ENCODE data around the gene SLC48A1.

DNA sequence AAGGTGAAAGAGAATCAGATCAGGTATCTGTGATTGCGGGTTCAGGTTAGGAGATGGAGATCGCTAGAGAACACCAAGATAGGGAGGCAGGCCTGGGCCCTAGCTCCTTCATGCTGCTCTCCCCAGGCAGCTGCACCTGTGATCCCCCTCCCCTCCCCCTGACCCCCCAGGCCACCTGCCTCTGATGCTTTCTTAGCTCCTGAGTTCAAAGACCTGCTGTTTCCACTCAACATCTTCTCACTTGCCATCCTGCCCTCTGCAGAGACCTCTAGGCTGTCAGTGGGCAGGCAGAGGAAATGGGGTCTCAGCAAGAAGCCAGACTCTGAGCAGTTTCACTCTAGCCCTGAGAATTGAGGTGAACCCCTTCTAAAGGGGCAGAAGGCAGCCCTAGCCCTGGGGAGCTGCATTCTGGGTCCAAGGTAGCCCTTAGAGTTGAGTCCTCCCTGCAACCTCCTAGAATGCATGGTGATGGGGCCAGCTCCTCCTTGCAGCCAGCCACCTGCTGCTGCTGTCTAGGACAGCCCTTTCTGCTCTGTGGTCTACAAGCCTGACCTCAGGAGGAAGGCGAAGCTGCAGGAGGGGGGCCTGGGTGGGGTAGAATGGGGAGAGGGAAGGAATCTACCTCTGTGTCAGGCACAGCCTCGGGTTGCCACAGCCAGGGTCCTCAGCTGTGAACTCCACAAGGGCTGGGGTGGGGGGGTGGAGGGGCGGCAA is 6.4 kb upstream of the SLC48A1 start:
- TF ChIP-seq RAD21 (IDR thresholded peaks at IDR 0.05), result no peak
- TF ChIP-seq, protein P1, sequence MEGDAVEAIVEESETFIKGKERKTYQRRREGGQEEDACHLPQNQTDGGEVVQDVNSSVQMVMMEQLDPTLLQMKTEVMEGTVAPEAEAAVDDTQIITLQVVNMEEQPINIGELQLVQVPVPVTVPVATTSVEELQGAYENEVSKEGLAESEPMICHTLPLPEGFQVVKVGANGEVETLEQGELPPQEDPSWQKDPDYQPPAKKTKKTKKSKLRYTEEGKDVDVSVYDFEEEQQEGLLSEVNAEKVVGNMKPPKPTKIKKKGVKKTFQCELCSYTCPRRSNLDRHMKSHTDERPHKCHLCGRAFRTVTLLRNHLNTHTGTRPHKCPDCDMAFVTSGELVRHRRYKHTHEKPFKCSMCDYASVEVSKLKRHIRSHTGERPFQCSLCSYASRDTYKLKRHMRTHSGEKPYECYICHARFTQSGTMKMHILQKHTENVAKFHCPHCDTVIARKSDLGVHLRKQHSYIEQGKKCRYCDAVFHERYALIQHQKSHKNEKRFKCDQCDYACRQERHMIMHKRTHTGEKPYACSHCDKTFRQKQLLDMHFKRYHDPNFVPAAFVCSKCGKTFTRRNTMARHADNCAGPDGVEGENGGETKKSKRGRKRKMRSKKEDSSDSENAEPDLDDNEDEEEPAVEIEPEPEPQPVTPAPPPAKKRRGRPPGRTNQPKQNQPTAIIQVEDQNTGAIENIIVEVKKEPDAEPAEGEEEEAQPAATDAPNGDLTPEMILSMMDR (IDR thresholded peaks at IDR 0.05; ENCODE audit: low read depth, low read length, missing input control), result no peak
- TF ChIP-seq, protein P2, sequence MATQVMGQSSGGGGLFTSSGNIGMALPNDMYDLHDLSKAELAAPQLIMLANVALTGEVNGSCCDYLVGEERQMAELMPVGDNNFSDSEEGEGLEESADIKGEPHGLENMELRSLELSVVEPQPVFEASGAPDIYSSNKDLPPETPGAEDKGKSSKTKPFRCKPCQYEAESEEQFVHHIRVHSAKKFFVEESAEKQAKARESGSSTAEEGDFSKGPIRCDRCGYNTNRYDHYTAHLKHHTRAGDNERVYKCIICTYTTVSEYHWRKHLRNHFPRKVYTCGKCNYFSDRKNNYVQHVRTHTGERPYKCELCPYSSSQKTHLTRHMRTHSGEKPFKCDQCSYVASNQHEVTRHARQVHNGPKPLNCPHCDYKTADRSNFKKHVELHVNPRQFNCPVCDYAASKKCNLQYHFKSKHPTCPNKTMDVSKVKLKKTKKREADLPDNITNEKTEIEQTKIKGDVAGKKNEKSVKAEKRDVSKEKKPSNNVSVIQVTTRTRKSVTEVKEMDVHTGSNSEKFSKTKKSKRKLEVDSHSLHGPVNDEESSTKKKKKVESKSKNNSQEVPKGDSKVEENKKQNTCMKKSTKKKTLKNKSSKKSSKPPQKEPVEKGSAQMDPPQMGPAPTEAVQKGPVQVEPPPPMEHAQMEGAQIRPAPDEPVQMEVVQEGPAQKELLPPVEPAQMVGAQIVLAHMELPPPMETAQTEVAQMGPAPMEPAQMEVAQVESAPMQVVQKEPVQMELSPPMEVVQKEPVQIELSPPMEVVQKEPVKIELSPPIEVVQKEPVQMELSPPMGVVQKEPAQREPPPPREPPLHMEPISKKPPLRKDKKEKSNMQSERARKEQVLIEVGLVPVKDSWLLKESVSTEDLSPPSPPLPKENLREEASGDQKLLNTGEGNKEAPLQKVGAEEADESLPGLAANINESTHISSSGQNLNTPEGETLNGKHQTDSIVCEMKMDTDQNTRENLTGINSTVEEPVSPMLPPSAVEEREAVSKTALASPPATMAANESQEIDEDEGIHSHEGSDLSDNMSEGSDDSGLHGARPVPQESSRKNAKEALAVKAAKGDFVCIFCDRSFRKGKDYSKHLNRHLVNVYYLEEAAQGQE (IDR thresholded peaks at IDR 0.05), result no peak
- TF ChIP-seq, protein P3, sequence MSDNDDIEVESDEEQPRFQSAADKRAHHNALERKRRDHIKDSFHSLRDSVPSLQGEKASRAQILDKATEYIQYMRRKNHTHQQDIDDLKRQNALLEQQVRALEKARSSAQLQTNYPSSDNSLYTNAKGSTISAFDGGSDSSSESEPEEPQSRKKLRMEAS (IDR thresholded peaks at IDR 0.05), result no peak
- TF ChIP-seq, protein P4, sequence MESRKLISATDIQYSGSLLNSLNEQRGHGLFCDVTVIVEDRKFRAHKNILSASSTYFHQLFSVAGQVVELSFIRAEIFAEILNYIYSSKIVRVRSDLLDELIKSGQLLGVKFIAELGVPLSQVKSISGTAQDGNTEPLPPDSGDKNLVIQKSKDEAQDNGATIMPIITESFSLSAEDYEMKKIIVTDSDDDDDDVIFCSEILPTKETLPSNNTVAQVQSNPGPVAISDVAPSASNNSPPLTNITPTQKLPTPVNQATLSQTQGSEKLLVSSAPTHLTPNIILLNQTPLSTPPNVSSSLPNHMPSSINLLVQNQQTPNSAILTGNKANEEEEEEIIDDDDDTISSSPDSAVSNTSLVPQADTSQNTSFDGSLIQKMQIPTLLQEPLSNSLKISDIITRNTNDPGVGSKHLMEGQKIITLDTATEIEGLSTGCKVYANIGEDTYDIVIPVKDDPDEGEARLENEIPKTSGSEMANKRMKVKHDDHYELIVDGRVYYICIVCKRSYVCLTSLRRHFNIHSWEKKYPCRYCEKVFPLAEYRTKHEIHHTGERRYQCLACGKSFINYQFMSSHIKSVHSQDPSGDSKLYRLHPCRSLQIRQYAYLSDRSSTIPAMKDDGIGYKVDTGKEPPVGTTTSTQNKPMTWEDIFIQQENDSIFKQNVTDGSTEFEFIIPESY (IDR thresholded peaks at IDR 0.05), result no peak
- TF ChIP-seq SP1 (IDR thresholded peaks at IDR 0.05), result no peak
- TF ChIP-seq EGR1 (IDR thresholded peaks at IDR 0.05; ENCODE audit: low read depth in 2 of 2), result no peak
- TF ChIP-seq JUND (IDR thresholded peaks at IDR 0.05), result no peak
- no peak for TF ChIP-seq GABPA (IDR thresholded peaks at IDR 0.05 in 1 of 2, conservative IDR thresholded peaks at IDR 0.05 in 1 of 2)
- no peak for TF ChIP-seq TAF1 (conservative IDR thresholded peaks at IDR 0.05)
- TF ChIP-seq FOXA2 (IDR thresholded peaks at IDR 0.05), result no peak

Data from liver (tissue), 3 donors.